GM12873 (cell line): Measurements from ENCODE around the gene CAB39.

Source experiments
- TF ChIP-seq, protein P1 (sequence below): IDR thresholded peaks from 2 replicates; pipeline ENCODE4 v1.5.1; 2012; ENCODE audit warnings: low read depth, mild to moderate bottlenecking, moderate library complexity, low read length, control low read depth; ENCODE audit not compliant: insufficient read depth; ENCODE audit errors: missing control alignments

CAB39 gene

DNA sequence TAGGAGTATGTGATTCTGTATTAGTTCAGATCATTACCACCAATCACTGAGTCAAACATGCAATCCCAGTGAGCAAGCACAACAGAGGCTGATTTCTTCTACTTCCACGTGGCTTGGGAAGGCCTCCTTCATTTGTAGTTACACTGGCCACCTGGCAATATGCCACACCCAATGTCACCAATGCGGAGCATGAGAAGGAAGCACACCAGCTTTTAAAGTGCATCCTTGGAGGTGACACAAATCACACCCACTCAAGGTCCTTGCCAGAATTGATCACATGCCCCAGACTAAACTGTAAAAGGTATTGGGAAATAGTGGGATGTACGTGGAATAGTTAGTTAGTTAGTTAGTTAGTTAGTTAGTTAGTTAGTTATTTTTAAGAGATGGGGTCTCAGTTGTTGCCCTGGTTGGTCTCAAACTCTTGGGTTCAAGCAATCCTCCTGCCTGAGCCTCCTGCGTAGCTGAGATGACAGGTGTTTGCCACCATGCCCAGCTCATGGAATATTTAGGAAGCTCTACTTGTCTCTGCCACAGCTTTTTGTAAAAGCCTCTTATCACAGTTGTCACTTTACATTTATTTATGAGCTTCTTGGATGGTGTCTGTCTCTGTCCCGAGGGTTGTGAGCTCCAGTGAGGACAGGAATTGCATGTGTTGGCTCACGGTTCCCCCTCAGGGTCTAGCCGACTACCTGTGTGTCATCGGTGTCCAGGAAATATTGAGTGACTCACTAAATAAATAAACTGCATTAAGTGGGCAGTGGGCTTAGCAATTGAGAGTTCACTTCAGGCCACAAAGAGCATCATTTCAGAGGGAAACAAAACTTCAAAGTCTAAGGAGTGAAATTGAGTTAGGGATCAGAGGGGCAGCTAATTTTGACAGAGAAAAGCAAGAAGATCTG, 28.1 kb upstream of the CAB39 start:
- TF ChIP-seq, protein P1, sequence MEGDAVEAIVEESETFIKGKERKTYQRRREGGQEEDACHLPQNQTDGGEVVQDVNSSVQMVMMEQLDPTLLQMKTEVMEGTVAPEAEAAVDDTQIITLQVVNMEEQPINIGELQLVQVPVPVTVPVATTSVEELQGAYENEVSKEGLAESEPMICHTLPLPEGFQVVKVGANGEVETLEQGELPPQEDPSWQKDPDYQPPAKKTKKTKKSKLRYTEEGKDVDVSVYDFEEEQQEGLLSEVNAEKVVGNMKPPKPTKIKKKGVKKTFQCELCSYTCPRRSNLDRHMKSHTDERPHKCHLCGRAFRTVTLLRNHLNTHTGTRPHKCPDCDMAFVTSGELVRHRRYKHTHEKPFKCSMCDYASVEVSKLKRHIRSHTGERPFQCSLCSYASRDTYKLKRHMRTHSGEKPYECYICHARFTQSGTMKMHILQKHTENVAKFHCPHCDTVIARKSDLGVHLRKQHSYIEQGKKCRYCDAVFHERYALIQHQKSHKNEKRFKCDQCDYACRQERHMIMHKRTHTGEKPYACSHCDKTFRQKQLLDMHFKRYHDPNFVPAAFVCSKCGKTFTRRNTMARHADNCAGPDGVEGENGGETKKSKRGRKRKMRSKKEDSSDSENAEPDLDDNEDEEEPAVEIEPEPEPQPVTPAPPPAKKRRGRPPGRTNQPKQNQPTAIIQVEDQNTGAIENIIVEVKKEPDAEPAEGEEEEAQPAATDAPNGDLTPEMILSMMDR: no peak

DNA sequence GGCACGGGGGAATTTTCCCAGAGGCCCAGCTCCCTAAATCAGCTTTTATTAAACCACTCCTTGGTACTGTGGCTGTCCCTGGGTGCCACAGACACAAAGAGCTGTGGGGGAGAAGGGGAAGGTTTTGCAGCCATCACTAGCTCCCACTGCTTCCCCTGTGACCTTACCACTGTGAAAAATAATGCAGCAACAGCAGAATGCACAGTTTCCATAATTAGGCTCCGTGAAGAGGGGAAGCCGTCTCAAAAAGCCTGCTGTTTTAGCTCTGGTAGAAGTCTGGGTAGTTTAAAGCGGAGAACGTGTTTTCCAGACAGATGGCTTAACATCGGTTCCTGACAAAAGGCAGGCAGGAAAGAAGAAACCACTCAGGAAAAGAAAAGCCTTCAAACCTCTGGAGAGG, 27.5 kb upstream of the CAB39 start:
- TF ChIP-seq, protein P1: no peak

DNA sequence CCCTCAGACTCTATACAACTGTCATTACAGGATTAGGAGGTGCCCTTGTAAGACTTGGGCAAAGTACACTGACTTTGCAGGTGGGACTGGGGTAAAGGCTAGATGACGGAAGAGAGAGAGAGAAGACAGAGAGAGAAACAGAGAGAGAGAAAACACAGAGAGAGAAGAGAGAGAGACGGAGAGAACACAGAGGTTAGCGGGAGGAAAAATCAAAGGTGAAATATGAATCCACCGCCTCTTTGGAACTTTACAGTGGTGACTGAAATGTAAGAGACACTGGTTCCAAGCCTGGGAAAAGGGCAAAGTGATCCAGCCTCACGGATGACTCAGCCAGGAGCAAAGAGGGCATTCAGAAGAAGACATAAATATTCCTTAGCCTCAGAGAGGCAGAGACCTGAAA, 25.1 kb upstream of the CAB39 start:
- TF ChIP-seq, protein P1: no peak

DNA sequence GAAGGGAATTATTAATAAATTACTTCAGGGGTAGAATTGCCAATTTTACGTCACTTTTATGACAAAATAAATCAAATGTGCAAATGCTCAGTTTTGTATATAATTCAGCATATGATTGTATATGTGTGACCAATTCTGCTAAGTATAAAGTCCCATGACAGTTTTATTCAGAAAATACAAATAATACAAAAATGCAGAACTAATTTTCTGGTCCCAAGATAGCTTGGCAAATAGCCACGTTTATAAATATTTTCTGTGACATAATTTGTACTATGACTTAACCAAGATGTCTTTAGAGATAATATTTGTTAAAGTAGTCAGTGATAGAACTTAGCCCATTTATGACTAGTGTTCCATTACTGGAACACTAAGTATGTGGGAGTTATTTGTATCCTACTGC, 24.2 kb upstream of the CAB39 start:
- TF ChIP-seq, protein P1: no peak

DNA sequence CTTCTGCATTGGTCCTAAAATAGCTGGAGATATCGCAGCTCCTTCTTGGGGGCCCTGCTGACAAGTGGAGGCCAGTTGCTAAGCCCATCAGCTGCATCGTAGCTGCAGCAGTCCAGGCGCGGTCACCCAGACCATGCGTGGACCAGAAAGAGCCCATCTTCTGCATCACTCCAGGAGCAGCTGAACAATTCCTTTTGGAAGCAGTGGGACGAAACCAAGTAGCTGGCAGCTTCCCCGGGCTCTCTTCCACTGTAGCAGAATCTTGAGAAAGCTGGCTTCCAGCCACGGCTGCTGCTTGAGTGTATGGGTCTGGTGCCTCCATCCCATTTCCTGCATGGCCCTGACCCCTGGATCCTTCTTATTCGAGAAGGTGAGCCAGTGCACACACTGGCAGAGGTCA, 22.2 kb upstream of the CAB39 start:
- TF ChIP-seq, protein P1: no peak

DNA sequence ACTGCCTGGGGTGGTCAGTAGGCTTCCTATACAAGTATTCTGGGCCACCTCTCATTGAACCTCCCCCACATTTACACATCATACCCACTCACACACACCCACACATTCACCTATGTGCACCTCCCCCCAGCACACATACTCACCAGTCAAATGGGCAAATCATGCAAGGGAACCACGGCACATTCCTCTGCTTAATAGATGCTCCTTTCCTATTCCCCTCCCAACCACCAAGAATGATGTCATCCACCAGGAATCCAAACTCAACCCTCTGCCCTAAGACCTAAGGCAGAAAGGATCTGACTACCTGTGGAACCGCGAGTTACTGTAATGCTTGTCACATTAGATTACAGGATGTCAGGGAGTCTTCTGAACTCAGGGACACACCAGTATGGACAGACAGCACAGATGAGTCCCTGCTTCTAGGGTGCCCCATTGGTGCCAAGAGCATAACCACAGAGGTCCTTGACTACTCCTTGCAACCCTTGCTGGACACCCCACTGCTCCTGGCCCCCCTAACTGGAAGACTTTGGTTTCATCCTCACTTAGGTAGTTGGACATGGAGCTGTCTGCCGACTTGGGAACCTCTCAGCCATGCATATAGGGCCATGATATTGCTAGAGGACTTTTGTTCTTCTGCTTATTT, 21.5 kb upstream of the CAB39 start:
- TF ChIP-seq, protein P1: no peak

- TF ChIP-seq, protein P1: no peak
Measured at GRCh38 chr2:230692760-230693159, 19.9 kb upstream of the CAB39 start.
